DMS 273 (cell line): ENCODE measurements around the gene ZNF562.
"Not testable (repeated sequence)": the region's sequence is repeated elsewhere in the genome, so short reads cannot be mapped to it uniquely, and the experiment has no call there.

Experiments used
- DNase-seq: peaks from one replicate; lab custom pipeline; 2025; ENCODE audit not compliant: unreplicated experiment; lab: John Stamatoyannopoulos, UW

ZNF562 gene

GRCh38 chr19:9674663-9675357 lies at the start of gene ZNF562:
Gene ZNF562 (minus strand): TSS chr19:9675100. CDS start chr19:9660744, 14,356 bp downstream.
- DNase-seq, result peak; percentile 94

GRCh38 chr19:9724157-9724556 lies 49.3 kb upstream of the ZNF562 start:
- DNase-seq, result no peak

- DNase-seq, result peak; percentile 6
Observed at GRCh38 chr19:9721861-9722260, 47.0 kb upstream of the ZNF562 start.

GRCh38 chr19:9720541-9720940 lies 45.6 kb upstream of the ZNF562 start:
- DNase-seq, result no peak

GRCh38 chr19:9711815-9712214 lies 36.9 kb upstream of the ZNF562 start:
- DNase-seq, result no peak

GRCh38 chr19:9709305-9709704 lies 34.4 kb upstream of the ZNF562 start:
- no peak for DNase-seq

GRCh38 chr19:9705836-9706235 lies 30.9 kb upstream of the ZNF562 start:
- DNase-seq, result no peak

GRCh38 chr19:9702186-9702585 lies 27.3 kb upstream of the ZNF562 start:
- DNase-seq, result no peak

GRCh38 chr19:9700229-9700981 lies 25.5 kb upstream of the ZNF562 start:
- DNase-seq, result no peak

GRCh38 chr19:9690301-9690700 lies 15.4 kb upstream of the ZNF562 start:
- DNase-seq, result not testable (repeated sequence)

GRCh38 chr19:9679996-9680395 lies 5.1 kb upstream of the ZNF562 start:
- not testable (repeated sequence) for DNase-seq

- not testable (repeated sequence) for DNase-seq
Observed at GRCh38 chr19:9675358-9675901, 530 bp upstream of the ZNF562 start.

GRCh38 chr19:9673912-9674662 lies 813 bp downstream of the ZNF562 start:
- DNase-seq, result peak; percentile 15

- no peak for DNase-seq
Observed at GRCh38 chr19:9672893-9673292, 2.0 kb downstream of the ZNF562 start.

GRCh38 chr19:9671655-9672054 lies 3.2 kb downstream of the ZNF562 start:
- DNase-seq, result no peak

- DNase-seq, result no peak
Observed at GRCh38 chr19:9668544-9668943, 6.4 kb downstream of the ZNF562 start.

GRCh38 chr19:9667898-9668297 lies 7.0 kb downstream of the ZNF562 start:
- DNase-seq, result no peak

GRCh38 chr19:9658769-9659168 lies 16.1 kb downstream of the ZNF562 start:
- no peak for DNase-seq

GRCh38 chr19:9653066-9653555 lies 21.8 kb downstream of the ZNF562 start:
- DNase-seq, result not testable (repeated sequence)

GRCh38 chr19:9651464-9651863 lies 23.4 kb downstream of the ZNF562 start:
- not testable (repeated sequence) for DNase-seq

- no peak for DNase-seq
Observed at GRCh38 chr19:9650345-9650744, 24.6 kb downstream of the ZNF562 start.
